Neural progenitor cell (in vitro differentiated cells): Measurements from ENCODE around the gene GSK3A. TPM values are rescaled to one million over a fixed set of nuclear protein-coding genes. Genes with fewer than 3 reads are reported as not detected.

ENCODE experiments used
- DNase-seq: peaks from one replicate; pipeline ENCODE4 v3.0.0-alpha.2; 2016; ENCODE audit warnings: low spot score
- H2AFZ ChIP-seq: fragments of 200-600 bp; sonication (generic); replicated peaks from 2 replicates; pipeline ENCODE4 v1.6.1; 2016; ENCODE audit warnings: antibody characterized with exemption
- H3F3A ChIP-seq: fragments of 200-600 bp; sonication (generic); 2 replicates; pipeline ENCODE4 v1.6.1; 2016; ENCODE audit warnings: antibody characterized with exemption, low read depth
- H3K27ac ChIP-seq: fragments of 200-600 bp; sonication (generic); 2 replicates; pipeline ENCODE4 v1.5.1; 2016; ENCODE audit warnings: mild to moderate bottlenecking
- H3K27me3 ChIP-seq: fragments of 200-600 bp; sonication (generic); 2 replicates; pipeline ENCODE4 v1.6.1; 2016; ENCODE audit warnings: mild to moderate bottlenecking, moderate library complexity
- H3K36me3 ChIP-seq: fragments of 200-600 bp; sonication (generic); 2 replicates; pipeline ENCODE4 v1.5.1; 2016
- H3K4me1 ChIP-seq: fragments of 200-600 bp; sonication (generic); 2 replicates; pipeline ENCODE4 v1.6.1; 2016; ENCODE audit warnings: mixed run types
- H3K4me2 ChIP-seq: fragments of 200-600 bp; sonication (generic); 2 replicates; pipeline ENCODE4 v1.6.1; 2016
- H3K4me3 ChIP-seq: fragments of 200-600 bp; sonication (generic); 2 replicates; pipeline ENCODE4 v1.5.1; 2016
- H3K79me2 ChIP-seq: fragments of 200-600 bp; sonication (generic); 2 replicates; pipeline ENCODE4 v1.6.1; 2016; ENCODE audit warnings: low read depth
- H3K9ac ChIP-seq: fragments of 200-600 bp; sonication (generic); 2 replicates; pipeline ENCODE4 v1.6.1; 2016
- H3K9me3 ChIP-seq: fragments of 200-600 bp; sonication (generic); 2 replicates; pipeline ENCODE4 v1.5.1; 2016; ENCODE audit warnings: low read depth
- H4K20me1 ChIP-seq: fragments of 200-600 bp; sonication (generic); 2 replicates; pipeline ENCODE4 v1.6.1; 2016; ENCODE audit warnings: low read depth
- H3K27ac Mint-ChIP-seq: 3 replicates; pipeline ENCODE4 v1.8.0; 2021; ENCODE audit warnings: mixed read lengths
- H3K27me3 Mint-ChIP-seq: 2 replicates; pipeline ENCODE4 v1.8.0; 2022; ENCODE audit warnings: low read depth, mild to moderate bottlenecking, inconsistent platforms, moderate library complexity, mixed read lengths; ENCODE audit not compliant: insufficient read depth
- H3K36me3 Mint-ChIP-seq: 3 replicates; pipeline ENCODE4 v1.8.0; 2021; ENCODE audit warnings: mixed read lengths
- H3K4me1 Mint-ChIP-seq: 3 replicates; pipeline ENCODE4 v1.8.0; 2021; ENCODE audit warnings: mixed read lengths
- H3K4me3 Mint-ChIP-seq: 3 replicates; pipeline ENCODE4 v1.8.0; 2021; ENCODE audit warnings: mild to moderate bottlenecking, moderate library complexity, mixed read lengths
- H3K9me3 Mint-ChIP-seq: 3 replicates; pipeline ENCODE4 v1.8.0; 2020; ENCODE audit warnings: mixed read lengths
- EZH2 ChIP-seq: fragments of 200-600 bp; sonication (generic); IDR thresholded peaks from 2 replicates; pipeline ENCODE4 v1.6.1; 2017; ENCODE audit warnings: antibody characterized with exemption, mild to moderate bottlenecking, moderate library complexity
- EZH2phosphoT487 ChIP-seq: fragments of 200-600 bp; sonication (generic); IDR thresholded peaks from 2 replicates; pipeline ENCODE4 v1.6.1; 2017; ENCODE audit warnings: antibody characterized with exemption
- total RNA-seq: library from RNA; depleted of rRNA; stranded (reverse); fragments of >200 nt; gene quantifications from 2 replicates; pipeline ENCODE4 v1.2.3, GENCODE V29; 2015; ENCODE audit warnings: low replicate concordance
- TF ChIP-seq, protein P1 (sequence below): fragments of 200-600 bp; sonication (generic); IDR thresholded peaks from 2 replicates; pipeline ENCODE4 v1.5.1; 2017; ENCODE audit warnings: antibody characterized with exemption, mild to moderate bottlenecking

GSK3A gene
- total RNA-seq, 1 donor from 2014 or later, result 22.5 TPM

DNA sequence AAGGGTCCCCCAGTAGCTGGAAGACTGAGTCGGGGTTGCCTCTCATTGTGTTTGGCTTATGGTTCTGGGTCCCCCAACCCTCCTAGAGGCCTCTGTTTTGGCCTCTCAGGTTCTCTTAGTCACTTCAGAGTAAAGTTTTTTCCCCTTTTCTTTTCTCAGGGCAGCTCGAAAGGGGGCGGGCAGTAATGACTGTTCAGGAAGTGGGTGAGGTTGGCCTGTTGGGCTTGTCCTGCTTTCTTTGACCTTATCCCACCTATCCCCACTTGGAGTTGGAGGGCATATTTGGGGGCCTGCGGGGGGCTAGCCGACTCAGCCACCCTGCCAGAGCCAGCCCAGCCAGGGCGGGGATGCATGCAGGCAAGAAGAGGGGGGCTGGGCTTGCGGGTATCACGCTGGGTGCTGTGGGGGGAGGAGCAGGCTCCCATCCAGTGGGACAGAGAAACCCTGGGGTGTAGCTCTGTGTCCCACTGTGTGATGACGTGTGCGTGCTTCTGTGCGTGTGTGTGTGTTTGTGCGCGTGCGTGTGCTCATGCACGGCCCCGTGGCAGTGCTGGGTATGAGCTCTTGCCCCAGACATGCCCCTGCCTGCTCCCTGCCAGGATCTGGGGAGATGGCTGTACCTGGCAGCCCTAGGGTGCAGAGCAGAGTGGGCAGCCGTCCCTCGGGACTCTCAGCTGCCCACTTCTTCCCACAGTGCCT is 28.1 kb upstream of the GSK3A start:
- Mint-ChIP-seq H3K4me1 (peaks cover 36% of the 10 kb centered on the region), H3K4me3 (no peak overlapping the region), H3K36me3 (peaks cover 5% of the 10 kb centered on the region), H3K27ac (no peak overlapping the region), H3K9me3 (no peaks in the 10 kb centered on the region), H3K27me3 (peaks cover 5% of the 10 kb centered on the region)
- no peak for TF ChIP-seq EZH2phosphoT487
- no peak for TF ChIP-seq EZH2
- TF ChIP-seq, protein P1, sequence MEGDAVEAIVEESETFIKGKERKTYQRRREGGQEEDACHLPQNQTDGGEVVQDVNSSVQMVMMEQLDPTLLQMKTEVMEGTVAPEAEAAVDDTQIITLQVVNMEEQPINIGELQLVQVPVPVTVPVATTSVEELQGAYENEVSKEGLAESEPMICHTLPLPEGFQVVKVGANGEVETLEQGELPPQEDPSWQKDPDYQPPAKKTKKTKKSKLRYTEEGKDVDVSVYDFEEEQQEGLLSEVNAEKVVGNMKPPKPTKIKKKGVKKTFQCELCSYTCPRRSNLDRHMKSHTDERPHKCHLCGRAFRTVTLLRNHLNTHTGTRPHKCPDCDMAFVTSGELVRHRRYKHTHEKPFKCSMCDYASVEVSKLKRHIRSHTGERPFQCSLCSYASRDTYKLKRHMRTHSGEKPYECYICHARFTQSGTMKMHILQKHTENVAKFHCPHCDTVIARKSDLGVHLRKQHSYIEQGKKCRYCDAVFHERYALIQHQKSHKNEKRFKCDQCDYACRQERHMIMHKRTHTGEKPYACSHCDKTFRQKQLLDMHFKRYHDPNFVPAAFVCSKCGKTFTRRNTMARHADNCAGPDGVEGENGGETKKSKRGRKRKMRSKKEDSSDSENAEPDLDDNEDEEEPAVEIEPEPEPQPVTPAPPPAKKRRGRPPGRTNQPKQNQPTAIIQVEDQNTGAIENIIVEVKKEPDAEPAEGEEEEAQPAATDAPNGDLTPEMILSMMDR, result no peak
- H2AFZ ChIP-seq, result no peak overlapping the region
- no peak overlapping the region for H3K27ac ChIP-seq
- H3F3A ChIP-seq, result peaks cover 5% of the 10 kb centered on the region
- H3K36me3 ChIP-seq, result no peaks in the 10 kb centered on the region
- no peaks in the 10 kb centered on the region for H3K9me3 ChIP-seq
- H3K4me1 ChIP-seq, result peaks cover 8% of the 10 kb centered on the region
- H3K9ac ChIP-seq, result peak overlapping the region; percentile 38
- DNase-seq, result no peak
- H3K27me3 ChIP-seq, result no peaks in the 10 kb centered on the region
- peak overlapping the region; percentile 91 for H3K4me3 ChIP-seq
- H3K4me2 ChIP-seq, result peak overlapping the region; percentile 91
- H3K79me2 ChIP-seq, result peaks cover 11% of the 10 kb centered on the region
- H4K20me1 ChIP-seq, result no peaks in the 10 kb centered on the region

DNA sequence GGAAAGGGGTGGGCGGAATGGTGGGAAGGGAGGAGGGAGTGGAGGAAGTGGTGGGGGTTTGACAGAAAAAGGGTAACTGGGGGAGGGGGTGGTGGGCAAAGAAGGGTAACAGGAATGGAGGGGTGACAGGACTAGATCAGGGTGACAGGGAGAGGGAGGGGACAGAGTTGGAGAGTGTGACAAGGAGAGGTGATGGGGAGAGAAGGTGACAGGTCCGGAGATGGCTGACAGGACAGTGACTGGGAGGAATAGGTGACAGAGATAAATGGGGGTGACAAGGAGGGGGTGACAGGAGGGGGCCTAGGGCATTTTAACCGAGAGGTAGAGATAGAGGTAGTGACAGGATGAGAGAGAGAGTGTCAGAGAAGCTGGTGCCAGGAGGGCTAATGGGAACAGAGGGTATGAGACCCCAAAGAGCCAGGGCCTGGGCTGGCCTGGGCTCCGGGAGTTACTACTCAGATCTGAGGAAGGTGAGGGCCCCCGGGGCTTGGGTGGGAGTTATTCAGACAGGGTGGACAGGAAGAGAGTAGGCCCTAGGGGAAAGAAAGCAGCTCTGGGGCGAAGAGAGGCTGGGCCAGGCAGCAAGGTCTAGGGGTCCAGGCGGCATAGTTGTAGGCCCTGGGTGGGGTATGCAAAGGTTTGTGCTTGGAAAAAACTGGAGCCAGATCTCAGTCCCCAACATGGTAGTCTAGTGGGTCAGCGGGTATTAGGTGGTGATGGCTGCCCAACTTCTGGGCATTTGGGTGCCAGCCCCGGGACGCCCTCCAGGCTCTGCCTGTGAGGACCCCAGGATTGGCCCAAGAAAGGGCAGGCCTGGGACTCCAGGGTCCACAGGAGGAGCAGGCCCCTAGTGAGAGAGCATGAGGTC is 27.3 kb upstream of the GSK3A start:
- H3K27ac ChIP-seq, result no peak overlapping the region

DNA sequence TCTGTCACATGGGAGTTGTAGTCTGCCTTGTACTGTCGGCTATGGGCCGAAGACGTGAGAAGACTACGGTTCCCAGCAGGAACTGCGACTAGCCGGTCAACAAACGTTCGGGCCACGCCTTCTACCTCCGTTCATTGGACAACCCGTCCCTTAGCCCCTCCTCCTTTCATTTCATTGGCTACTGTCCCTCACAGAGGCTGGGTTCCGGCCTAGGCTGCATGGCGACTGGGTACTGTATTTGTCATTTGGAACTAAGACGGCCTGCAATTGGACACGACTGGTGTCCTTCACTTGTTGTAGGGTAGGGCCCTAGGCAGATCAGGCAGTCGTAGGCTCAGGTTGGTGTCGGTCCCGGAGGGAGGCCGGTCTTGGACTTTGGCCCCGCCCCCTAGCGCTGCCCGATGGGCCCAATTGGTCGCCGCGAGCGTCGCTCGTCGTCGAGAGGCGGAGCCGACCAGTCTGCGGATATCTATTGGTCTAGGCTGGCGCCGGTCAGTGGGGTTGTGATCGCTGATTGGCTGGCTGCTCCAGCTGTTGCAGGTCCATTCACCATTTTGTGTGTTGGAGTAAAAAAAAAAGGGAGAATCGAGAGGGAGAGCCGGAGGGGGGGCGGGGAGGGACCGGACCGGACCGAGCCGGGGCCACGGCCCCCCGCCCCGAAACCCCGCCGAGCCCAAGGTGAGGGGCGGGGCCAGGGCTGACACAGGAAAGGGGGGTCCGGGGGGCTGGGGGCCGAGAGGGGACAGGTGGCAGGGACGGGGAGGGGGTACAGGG is 26.5 kb upstream of the GSK3A start, which contains the start of gene CIC:
Gene CIC, plus strand, starts transcription at position 549 of the 774 bp plus-strand sequence. CDS start 2,532 bp downstream, outside the sequence.
- peaks cover 11% of the 10 kb centered on the region for H3K79me2 ChIP-seq
- peak within 1 kb of the TSS; percentile 91 for H3K4me2 ChIP-seq
- no peaks in the 10 kb centered on the region for H3K36me3 ChIP-seq
- no peaks in the 10 kb centered on the region for H3K9me3 ChIP-seq
- Mint-ChIP-seq H3K36me3 (no peaks in the 10 kb centered on the region), H3K4me1 (peaks cover 31% of the 10 kb centered on the region), H3K9me3 (no peaks in the 10 kb centered on the region), H3K4me3 (no peak within 1 kb of the TSS), H3K27ac (peak within 1 kb of the TSS; percentile 36), H3K27me3 (peaks cover 5% of the 10 kb centered on the region)
- H3F3A ChIP-seq, result peaks cover 5% of the 10 kb centered on the region
- H3K27ac ChIP-seq, result peak within 1 kb of the TSS; percentile 98
- no peaks in the 10 kb centered on the region for H3K27me3 ChIP-seq
- TF ChIP-seq, protein P1, result no peak
- no peak for TF ChIP-seq EZH2
- TF ChIP-seq EZH2phosphoT487, result no peak
- H4K20me1 ChIP-seq, result no peaks in the 10 kb centered on the region
- H3K4me1 ChIP-seq, result peaks cover 8% of the 10 kb centered on the region
- peak; percentile 100 for DNase-seq
- H3K4me3 ChIP-seq, result peak within 1 kb of the TSS; percentile 91
- peak within 1 kb of the TSS; percentile 99 for H2AFZ ChIP-seq
- peak within 1 kb of the TSS; percentile 97 for H3K9ac ChIP-seq

More for the DNA sequence above, 27.3 kb upstream of the GSK3A start:
- Histone ChIP-seq H3K36me3 (no peaks in the 10 kb centered on the region), H3K4me3 (peak overlapping the region; percentile 91), H3F3A (peaks cover 5% of the 10 kb centered on the region), H3K79me2 (peaks cover 11% of the 10 kb centered on the region), H2AFZ (no peak overlapping the region), H4K20me1 (no peaks in the 10 kb centered on the region), H3K4me2 (peak overlapping the region; percentile 91), H3K9me3 (no peaks in the 10 kb centered on the region), H3K27me3 (no peaks in the 10 kb centered on the region), H3K4me1 (peaks cover 8% of the 10 kb centered on the region), H3K9ac (peak overlapping the region; percentile 38)
- no peak for DNase-seq
- Mint-ChIP-seq H3K4me1 (peaks cover 33% of the 10 kb centered on the region), H3K9me3 (no peaks in the 10 kb centered on the region), H3K27me3 (peaks cover 5% of the 10 kb centered on the region), H3K4me3 (no peak overlapping the region), H3K27ac (peak overlapping the region; percentile 36), H3K36me3 (peaks cover 2% of the 10 kb centered on the region)
- TF ChIP-seq EZH2 (no peak), EZH2phosphoT487 (no peak)
- TF ChIP-seq, protein P1, result no peak
